GM18502 (cell line): ENCODE data around the gene RNF138.
"Not testable (repeated sequence)": the region's sequence is repeated elsewhere in the genome, so short reads cannot be mapped to it uniquely, and the experiment has no call there.

ENCODE experiments used
- ATAC-seq: cut with Tn5 transposase; IDR thresholded peaks from one replicate; pipeline ENCODE4 v1.9.1; 2021; ENCODE audit warnings: mild to moderate bottlenecking; ENCODE audit not compliant: unreplicated experiment, poor library complexity

RNF138 gene

GRCh38 chr18:32167980-32168730, 76.5 kb downstream of the RNF138 start:
- no peak for ATAC-seq

- no peak for ATAC-seq
Observed at GRCh38 chr18:32173654-32174053, 82.0 kb downstream of the RNF138 start.

- ATAC-seq = no peak
Observed at GRCh38 chr18:32174719-32175118, 83.0 kb downstream of the RNF138 start.

GRCh38 chr18:32175265-32175664, 83.6 kb downstream of the RNF138 start:
- no peak for ATAC-seq

GRCh38 chr18:32176745-32177144, 85.1 kb downstream of the RNF138 start:
- ATAC-seq = not testable (repeated sequence)

GRCh38 chr18:32177530-32177929, 85.9 kb downstream of the RNF138 start:
- ATAC-seq = no peak
